HepG2 (cell line): Measurements from ENCODE around the gene ADPRH. TPM values are rescaled to one million over a fixed set of nuclear protein-coding genes. Genes with fewer than 3 reads are reported as not detected.

Experiments
- ATAC-seq: fragments of 200-7000 bp; cut with Tn5 transposase; 3 replicates; pipeline ENCODE4 v1.9.1; 2020; ENCODE audit warnings: mild to moderate bottlenecking, moderate library complexity
- BruUV-seq: library from RNA; stranded (reverse); fragments of 400-500 nt; replicated peaks from 2 replicates; lab custom pipeline; 2021; lab: Mats Ljungman, UMichigan
- CTCF ChIA-PET: fragments of 300-600 bp; formaldehyde crosslinking; extraction: SDS; loops from one replicate; lab custom pipeline; 2021; ENCODE audit warnings: low total read pairs, inconsistent platforms, low intra/inter-chr PET ratio; lab: Yijun Ruan, JAX
- POLR2A ChIA-PET: fragments of 350-600 bp; sonication (Branson Sonifier 250); formaldehyde crosslinking; loops from one replicate; lab custom pipeline; 2020; ENCODE audit warnings: antibody characterized with exemption, inconsistent platforms; lab: Yijun Ruan, JAX
- DNase-seq: peaks from one replicate; pipeline ENCODE4 v3.0.0-alpha.2; 2015; ENCODE audit warnings: low spot score
- FAIRE-seq: peaks from 3 replicates; lab custom pipeline; 2011; peaks lifted over from hg19 to GRCh38; lab: Jason Lieb, UNC
- H2AFZ ChIP-seq: one replicate; pipeline ENCODE4 v1.6.1; 2011; ENCODE audit warnings: low read length, inconsistent platforms
- H3K27ac ChIP-seq: fragments of 300-600 bp; 3 replicates; pipeline ENCODE4 v1.8.0; 2011; ENCODE audit warnings: mixed run types, mild to moderate bottlenecking, mixed read lengths, low read length, inconsistent platforms; ENCODE audit not compliant: insufficient read depth; ENCODE audit errors: extremely low read length
- H3K27me3 ChIP-seq, 2 experiments: fragments of 200-600 bp in 1 of 2; 2 replicates in 1 of 2; 3 replicates in 1 of 2; pipeline versions ENCODE4 v1.6.0 to v1.8.0; 2011; ENCODE audit warnings: low read length in 2 of 2, mild to moderate bottlenecking in 2 of 2, moderate library complexity in 2 of 2, inconsistent platforms in 1 of 2; ENCODE audit not compliant: insufficient read depth in 2 of 2, control insufficient read depth in 1 of 2
- H3K36me3 ChIP-seq, 2 experiments: fragments of 200-600 bp in 1 of 2; replicated peaks in 1 of 2; 2 replicates in 1 of 2; 3 replicates in 1 of 2; pipeline versions ENCODE4 v1.5.1 to v1.8.0; 2011; ENCODE audit warnings: low read length in 2 of 2, inconsistent platforms in 1 of 2; ENCODE audit not compliant: insufficient read depth in 2 of 2, control insufficient read depth in 1 of 2
- H3K4me1 ChIP-seq: 2 replicates; pipeline ENCODE4 v1.5.1; 2012; ENCODE audit warnings: low read length, inconsistent platforms; ENCODE audit not compliant: insufficient read depth
- H3K4me2 ChIP-seq: 2 replicates; pipeline ENCODE4 v1.6.0; 2011; ENCODE audit warnings: low read depth, low read length, inconsistent platforms
- H3K4me3 ChIP-seq, 3 experiments: fragments of 200-600 bp in 1 of 3; sonication (generic), shearing (Covaris generic) in 1 of 3; replicated peaks in 1 of 3; 2 replicates each; pipeline ENCODE4 v1.5.1; 2011 to 2016; ENCODE audit warnings: low read length in 3 of 3, inconsistent platforms in 2 of 3, low read depth in 2 of 3, mild to moderate bottlenecking in 2 of 3, control low read depth in 1 of 3, mixed read lengths in 1 of 3; ENCODE audit not compliant: insufficient read depth in 1 of 3
- H3K79me2 ChIP-seq: one replicate; pipeline ENCODE4 v1.6.1; 2011; ENCODE audit warnings: low read length, inconsistent platforms; ENCODE audit not compliant: insufficient read depth
- H3K9ac ChIP-seq: 2 replicates; pipeline ENCODE4 v1.6.0; 2011; ENCODE audit warnings: mild to moderate bottlenecking, low read depth, low read length, inconsistent platforms; ENCODE audit not compliant: insufficient read depth
- H3K9me3 ChIP-seq: 2 replicates; pipeline ENCODE4 v1.5.1; 2012; ENCODE audit warnings: mild to moderate bottlenecking, low read length
- H4K20me1 ChIP-seq: 2 replicates; pipeline ENCODE4 v1.6.0; 2011; ENCODE audit warnings: inconsistent platforms, mild to moderate bottlenecking, low read length, moderate library complexity; ENCODE audit not compliant: insufficient read depth
- CREB3 ChIP-seq: sonication (generic); formaldehyde crosslinking; IDR thresholded peaks from 2 replicates; pipeline ENCODE4 v1.5.0; 2020; ENCODE audit warnings: missing genetic modification reagents
- KLF6 ChIP-seq: IDR thresholded peaks from 2 replicates; pipeline ENCODE4 v1.8.0; 2016; ENCODE audit warnings: missing biosample characterization, missing genetic modification reagents
- MBD4 ChIP-seq: IDR thresholded peaks from 2 replicates; pipeline ENCODE4 v1.6.1; 2012; ENCODE audit warnings: low read length, inconsistent platforms, borderline replicate concordance
- RFXANK ChIP-seq: IDR thresholded peaks from 2 replicates; pipeline ENCODE4 v1.6.1; 2016
- SAP130 ChIP-seq: IDR thresholded peaks from 2 replicates; pipeline ENCODE4 v1.6.1; 2016; ENCODE audit warnings: low read depth
- SETDB1 ChIP-seq: sonication (generic); formaldehyde crosslinking; IDR thresholded peaks from 2 replicates; pipeline ENCODE4 v1.5.1; 2020; ENCODE audit warnings: missing genetic modification reagents, mild to moderate bottlenecking, borderline replicate concordance
- USF2 ChIP-seq, 2 experiments: sonication (generic) in 1 of 2; formaldehyde crosslinking in 1 of 2; IDR thresholded peaks; 2 replicates each; pipeline versions ENCODE4 v1.5.1 to v1.6.1; 2011 to 2020; ENCODE audit warnings: borderline replicate concordance in 1 of 2, low read depth in 1 of 2, low read length in 1 of 2, mild to moderate bottlenecking in 1 of 2, missing genetic modification reagents in 1 of 2, moderate library complexity in 1 of 2
- ZFP41 ChIP-seq: sonication (generic); formaldehyde crosslinking; IDR thresholded peaks from 2 replicates; pipeline ENCODE4 v1.4.0; 2020; ENCODE audit warnings: mild to moderate bottlenecking, missing genetic modification reagents, borderline replicate concordance
- ZNF160 ChIP-seq: sonication (generic); formaldehyde crosslinking; IDR thresholded peaks from 2 replicates; pipeline ENCODE4 v1.8.0; 2022; ENCODE audit warnings: mild to moderate bottlenecking, inconsistent platforms, missing genetic modification reagents
- ZNF225 ChIP-seq: sonication (generic); formaldehyde crosslinking; IDR thresholded peaks from 2 replicates; pipeline ENCODE4 v1.4.0; 2020; ENCODE audit warnings: mild to moderate bottlenecking, missing genetic modification reagents
- ZNF333 ChIP-seq: sonication (generic); formaldehyde crosslinking; IDR thresholded peaks from 2 replicates; pipeline ENCODE4 v1.4.0; 2020; ENCODE audit warnings: mild to moderate bottlenecking, missing genetic modification reagents, borderline replicate concordance
- ZNF460 ChIP-seq: sonication (generic); formaldehyde crosslinking; IDR thresholded peaks from 2 replicates; pipeline ENCODE4 v1.5.1; 2020; ENCODE audit warnings: missing genetic modification reagents, mild to moderate bottlenecking, borderline replicate concordance
- ZNF513 ChIP-seq: sonication (generic); formaldehyde crosslinking; conservative IDR thresholded peaks from 2 replicates; pipeline ENCODE4 v1.5.0; 2020; ENCODE audit warnings: missing genetic modification reagents
- ZNF749 ChIP-seq: sonication (generic); formaldehyde crosslinking; IDR thresholded peaks from 2 replicates; pipeline ENCODE4 v1.8.0; 2022; ENCODE audit warnings: mild to moderate bottlenecking, missing genetic modification reagents, moderate library complexity, borderline replicate concordance
- WGBS: methylation state at CpG from one replicate; pipeline ENCODE4 v1.1.6; 2017; ENCODE audit warnings: low lambda C conversion rate; 5-methylcytosine and 5-hydroxymethylcytosine counted together
- in situ Hi-C: cut with HindIII; loops from 2 replicates; pipeline ENCODE4 v1.10.0; 2017; ENCODE audit warnings: low pct_unique_long_range_greater_than_20kb; ENCODE audit not compliant: extremely low pct_ligation_motif_present
- intact Hi-C: fragments of 100-400 bp; cut with micrococcal nuclease; formaldehyde crosslinking; loops from one replicate; pipeline ENCODE4 v1.10.0; 2022; ENCODE audit not compliant: unreplicated experiment
- polyA plus RNA-seq, 8 experiments: library from polyadenylated mRNA; depleted of rRNA in 3 of 8; stranded (reverse) in 7 of 8; unstranded in 1 of 8; fragments of >200 nt; fragmentation: Illumina TruSeq in 4 of 8; extraction: Trizol in 4 of 8; gene quantifications; 2 replicates each; pipeline versions ENCODE4 v1.2.1 to v1.2.3, GENCODE V29; 2011 to 2016; ENCODE audit warnings: low read depth in 4 of 8, missing spikeins in 1 of 8, mixed read lengths in 1 of 8; ENCODE audit not compliant: insufficient read depth in 1 of 8
- total RNA-seq, 5 experiments: library from RNA; depleted of rRNA; stranded (reverse); fragments of >200 nt; fragmentation: Illumina TruSeq; extraction: Trizol; gene quantifications; 2 replicates each; pipeline ENCODE4 v1.2.3, GENCODE V29; 2016; ENCODE audit warnings: low read depth in 1 of 5

The ADPRH gene
- total and polyA plus RNA-seq, 2 of the 13 experiments (the other 11 are each of a cell fraction or from before 2014, with no cell fraction given), result 0.01 to 0.15 TPM

GRCh38 chr3:119557877-119558269, 21.4 kb upstream of the ADPRH start:
- 53% methylated on average over 3 of the region's 3 CpGs for WGBS
- POLR2A ChIA-PET, result no interaction called here

GRCh38 chr3:119558626-119559317, 20.5 kb upstream of the ADPRH start:
- BruUV-seq, result no TSS peak
- intact Hi-C loops (no loop called here), in situ Hi-C loops (no loop called here)
- Histone ChIP-seq H3K79me2 (no peaks in the 10 kb centered on the region), H3K36me3 (no peaks in the 10 kb centered on the region), H2AFZ (no peak overlapping the region), H3K4me3 (no peak overlapping the region), H4K20me1 (no peaks in the 10 kb centered on the region), H3K9me3 (no peaks in the 10 kb centered on the region), H3K9ac (no peak overlapping the region), H3K27me3 (peaks cover 0 to 12% of the 10 kb centered on the region in 2 experiments; a peak in 2 of 5 replicates), H3K4me1 (no peaks in the 10 kb centered on the region), H3K4me2 (no peak overlapping the region), H3K27ac (no peak overlapping the region)
- WGBS, result 44% methylated on average over 9 of the region's 9 CpGs
- ChIA-PET POLR2A (no interaction called here), CTCF (interaction anchor here (1.5 kb wide), 1 partner anchor 178 kb away, joined by 4 read pairs; no protein-coding TSS in a partner anchor)
- DNase-seq (no peak), ATAC-seq (no peak), FAIRE-seq (no peak)
- TF ChIP-seq MBD4 (no peak), ZNF225 (CRISPR knock-in tag) (no peak), KLF6 (CRISPR knock-in tag) (no peak), CREB3 (CRISPR knock-in tag) (no peak), ZFP41 (no peak), ZNF333 (CRISPR knock-in tag) (no peak), SAP130 (CRISPR knock-in tag) (no peak), USF2 (IDR thresholded peaks at IDR 0.05; ENCODE audit: low read depth, low read length) (no peak), USF2 (CRISPR knock-in tag; IDR thresholded peaks at IDR 0.05; ENCODE audit: borderline replicate concordance) (no peak), RFXANK (CRISPR knock-in tag) (no peak), ZNF460 (CRISPR knock-in tag) (no peak), ZNF160 (CRISPR knock-in tag) (no peak), ZNF513 (CRISPR knock-in tag) (no peak)

More at GRCh38 chr3:119557877-119558269, 21.4 kb upstream of the ADPRH start:
- no peaks in the 10 kb centered on the region for H3K36me3 ChIP-seq
- H4K20me1 ChIP-seq, result no peaks in the 10 kb centered on the region
- no peak for ATAC-seq
- H3K27me3 ChIP-seq, result peaks cover 0 to 12% of the 10 kb centered on the region in 2 experiments; a peak in 2 of 5 replicates
- H3K4me1 ChIP-seq, result no peaks in the 10 kb centered on the region
- BruUV-seq, result no TSS peak
- FAIRE-seq, result no peak
- H3K9ac ChIP-seq, result no peak overlapping the region
- DNase-seq, result no peak
- H3K79me2 ChIP-seq, result no peaks in the 10 kb centered on the region
- H3K4me3 ChIP-seq, result no peak overlapping the region
- no peak overlapping the region for H3K4me2 ChIP-seq
- in situ Hi-C loops (no loop called here), intact Hi-C loops (no loop called here)
- no peak overlapping the region for H2AFZ ChIP-seq
- TF ChIP-seq SETDB1 (CRISPR knock-in tag), result no peak
- TF ChIP-seq ZNF749 (CRISPR knock-in tag), result no peak
- TF ChIP-seq, all 625 proteins: peak for 0
- Histone ChIP-seq H3K27ac (no peak overlapping the region), H3K9me3 (no peaks in the 10 kb centered on the region)
- CTCF ChIA-PET, result no interaction called here
